Measurements from ENCODE around the gene COX14.

GRCh38 chr12:50123203-50123602, 11.2 kb downstream of the COX14 start:
- TF ChIP-seq CTCF (IDR thresholded peaks at IDR 0.05) (no peak), POLR2AphosphoS5 (IDR thresholded peaks at IDR 0.05) (no peak), EP300 (IDR thresholded peaks at IDR 0.05; ENCODE audit: low read depth) (no peak), POLR2A (IDR thresholded peaks at IDR 0.05) (no peak)

Data from transverse colon (tissue), 4 donors.